SK-N-SH treated with all-trans-retinoic acid at 6 μM for 48 hours (cell line): ENCODE results near the gene ACSM3.
"Not testable (repeated sequence)": the region's sequence is repeated elsewhere in the genome, so short reads cannot be mapped to it uniquely, and the experiment has no call there.

ENCODE experiments used
- ATAC-seq: fragments of 200-7000 bp; cut with Tn5 transposase; 3 replicates; pipeline ENCODE4 v1.9.1; 2020; ENCODE audit warnings: mild to moderate bottlenecking, moderate library complexity
- ARNTL ChIP-seq: fragments of 450-650 bp; formaldehyde crosslinking; IDR thresholded peaks from 2 replicates; pipeline ENCODE4 v1.5.0; 2020; ENCODE audit warnings: low read depth, mild to moderate bottlenecking, moderate library complexity, borderline replicate concordance
- BACH2 ChIP-seq: fragments of 250-450 bp; sonication (Bioruptor Pico); IDR thresholded peaks from 2 replicates; pipeline ENCODE4 v1.9.0; 2021; ENCODE audit warnings: mild to moderate bottlenecking, borderline replicate concordance
- CREB5 ChIP-seq: fragments of 250-450 bp; sonication (Bioruptor Pico); IDR thresholded peaks from 2 replicates; pipeline ENCODE4 v1.5.1; 2020; ENCODE audit warnings: low read depth, mild to moderate bottlenecking, moderate library complexity
- CSRNP3 ChIP-seq: fragments of 250-450 bp; sonication (Bioruptor Pico); IDR thresholded peaks from 2 replicates; pipeline ENCODE4 v1.5.1; 2021; ENCODE audit warnings: mild to moderate bottlenecking, moderate library complexity
- ESRRG ChIP-seq: fragments of 250-450 bp; sonication (Bioruptor Pico); IDR thresholded peaks from 2 replicates; pipeline ENCODE4 v1.6.1; 2021; ENCODE audit warnings: mild to moderate bottlenecking
- GLIS3 ChIP-seq: fragments of 250-450 bp; sonication (Bioruptor Pico); IDR thresholded peaks from 2 replicates; pipeline ENCODE4 v1.5.0; 2020; ENCODE audit warnings: mild to moderate bottlenecking, moderate library complexity
- OSR1 ChIP-seq: fragments of 250-450 bp; sonication (Bioruptor Pico); IDR thresholded peaks from 2 replicates; pipeline ENCODE4 v1.8.0; 2022; ENCODE audit warnings: moderate library complexity, mild to moderate bottlenecking, inconsistent platforms
- PATZ1 ChIP-seq: fragments of 250-450 bp; sonication (Bioruptor Pico); IDR thresholded peaks from 2 replicates; pipeline ENCODE4 v1.8.0; 2020; ENCODE audit warnings: mild to moderate bottlenecking, moderate library complexity, borderline replicate concordance
- POU6F1 ChIP-seq: fragments of 250-450 bp; sonication (Bioruptor Pico); IDR thresholded peaks from 2 replicates; pipeline ENCODE4 v1.8.0; 2021; ENCODE audit warnings: low read depth, mild to moderate bottlenecking, moderate library complexity, borderline replicate concordance
- PPARA ChIP-seq: fragments of 250-450 bp; sonication (Bioruptor Pico); IDR thresholded peaks from 2 replicates; pipeline ENCODE4 v1.5.0; 2020; ENCODE audit warnings: mild to moderate bottlenecking, borderline replicate concordance
- RARB ChIP-seq: fragments of 250-450 bp; sonication (Bioruptor Pico); IDR thresholded peaks from 2 replicates; pipeline ENCODE4 v1.8.0; 2021; ENCODE audit warnings: mild to moderate bottlenecking, moderate library complexity
- SNAI2 ChIP-seq: fragments of 250-450 bp; sonication (Bioruptor Pico); IDR thresholded peaks from 2 replicates; pipeline ENCODE4 v1.5.0; 2020; ENCODE audit warnings: mild to moderate bottlenecking, moderate library complexity
- TCF4 ChIP-seq: fragments of 250-450 bp; sonication (Bioruptor Pico); IDR thresholded peaks from 2 replicates; pipeline ENCODE4 v1.8.0; 2021; ENCODE audit warnings: mild to moderate bottlenecking, moderate library complexity, borderline replicate concordance
- TOX ChIP-seq: fragments of 250-450 bp; sonication (Bioruptor Pico); IDR thresholded peaks from 2 replicates; pipeline ENCODE4 v1.8.0; 2021; ENCODE audit warnings: mild to moderate bottlenecking, moderate library complexity, borderline replicate concordance
- TSHZ2 ChIP-seq: fragments of 250-450 bp; sonication (Bioruptor Pico); IDR thresholded peaks from 2 replicates; pipeline ENCODE4 v1.5.0; 2020; ENCODE audit warnings: mild to moderate bottlenecking, moderate library complexity
- ZC3H10 ChIP-seq: fragments of 250-450 bp; sonication (Bioruptor Pico); IDR thresholded peaks from 2 replicates; pipeline ENCODE4 v1.5.1; 2021; ENCODE audit warnings: mild to moderate bottlenecking, moderate library complexity
- ZFP3 ChIP-seq: fragments of 250-450 bp; sonication (Bioruptor Pico); IDR thresholded peaks from 2 replicates; pipeline ENCODE4 v1.5.0; 2020; ENCODE audit warnings: mild to moderate bottlenecking, moderate library complexity
- ZFP30 ChIP-seq: fragments of 450-650 bp; formaldehyde crosslinking; IDR thresholded peaks from 2 replicates; pipeline ENCODE4 v1.5.0; 2022; ENCODE audit warnings: mild to moderate bottlenecking, moderate library complexity
- ZNF565 ChIP-seq: fragments of 450-650 bp; formaldehyde crosslinking; conservative IDR thresholded peaks from 2 replicates; pipeline ENCODE4 v1.5.0; 2020; ENCODE audit warnings: low read depth, mild to moderate bottlenecking, moderate library complexity
- ZNF70 ChIP-seq: fragments of 450-650 bp; formaldehyde crosslinking; IDR thresholded peaks from 2 replicates; pipeline ENCODE4 v1.5.0; 2020; ENCODE audit warnings: mild to moderate bottlenecking, moderate library complexity
- ZNF8 ChIP-seq: fragments of 450-650 bp; formaldehyde crosslinking; IDR thresholded peaks from 2 replicates; pipeline ENCODE4 v1.5.0; 2020; ENCODE audit warnings: mild to moderate bottlenecking, moderate library complexity

The ACSM3 gene

GRCh38 chr16:20755238-20755637, 8.6 kb upstream of the ACSM3 start:
- TF ChIP-seq ZFP30 (CRISPR knock-in tag) = no peak
- TF ChIP-seq ARNTL (CRISPR knock-in tag) = no peak
- TF ChIP-seq CSRNP3 = no peak
- TF ChIP-seq SNAI2 (CRISPR knock-in tag) = no peak
- no peak for TF ChIP-seq OSR1 (CRISPR knock-in tag)
- TF ChIP-seq RARB (CRISPR knock-in tag) = no peak
- no peak for TF ChIP-seq ESRRG (CRISPR knock-in tag)
- no peak for TF ChIP-seq TCF4 (CRISPR knock-in tag)
- no peak for TF ChIP-seq PPARA (CRISPR knock-in tag)
- no peak for TF ChIP-seq PATZ1
- no peak for TF ChIP-seq ZNF565 (CRISPR knock-in tag)
- no peak for TF ChIP-seq TSHZ2 (CRISPR knock-in tag)
- TF ChIP-seq ZFP3 (CRISPR knock-in tag) = no peak
- TF ChIP-seq ZC3H10 (CRISPR knock-in tag) = no peak
- no peak for TF ChIP-seq POU6F1 (CRISPR knock-in tag)
- TF ChIP-seq CREB5 (CRISPR knock-in tag) = no peak
- TF ChIP-seq TOX (CRISPR knock-in tag) = no peak
- TF ChIP-seq, all 23 proteins: peak for 0
- no peak for ATAC-seq

- TF ChIP-seq ZNF8 (CRISPR knock-in tag) = 0 out of 2 replicates have a peak, but pooled peaks have one; percentile 16
- not testable (repeated sequence) for ATAC-seq
Measured at GRCh38 chr16:20755799-20756198, 8.0 kb upstream of the ACSM3 start.

DNA sequence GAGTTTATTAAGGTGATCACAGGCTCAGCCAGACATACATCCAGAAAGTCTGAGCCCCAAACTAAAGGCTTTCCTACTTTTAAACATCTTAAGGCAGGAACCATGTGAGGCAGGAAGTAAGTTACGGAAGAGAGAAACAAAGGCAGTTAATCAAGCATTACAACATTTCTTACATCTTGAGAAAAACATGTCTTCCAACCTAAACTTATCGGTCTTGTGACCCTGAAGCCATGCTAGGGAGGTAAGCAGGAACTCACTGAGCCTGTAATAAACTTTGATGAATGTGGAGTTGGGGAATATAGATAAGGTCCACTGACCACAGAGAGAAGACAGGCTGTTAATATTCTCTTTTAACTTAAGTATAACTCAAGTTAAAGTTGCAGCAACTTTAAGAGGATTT, 3.5 kb upstream of the ACSM3 start:
- ATAC-seq = no peak
- no peak for TF ChIP-seq ZFP3 (CRISPR knock-in tag)
- TF ChIP-seq BACH2 = no peak
- no peak for TF ChIP-seq RARB (CRISPR knock-in tag)
- no peak for TF ChIP-seq ZNF70
- TF ChIP-seq GLIS3 (CRISPR knock-in tag) = no peak
- TF ChIP-seq ZNF8 (CRISPR knock-in tag) = no peak
- no peak for TF ChIP-seq PPARA (CRISPR knock-in tag)
- no peak for TF ChIP-seq ARNTL (CRISPR knock-in tag)
- no peak for TF ChIP-seq OSR1 (CRISPR knock-in tag)

DNA sequence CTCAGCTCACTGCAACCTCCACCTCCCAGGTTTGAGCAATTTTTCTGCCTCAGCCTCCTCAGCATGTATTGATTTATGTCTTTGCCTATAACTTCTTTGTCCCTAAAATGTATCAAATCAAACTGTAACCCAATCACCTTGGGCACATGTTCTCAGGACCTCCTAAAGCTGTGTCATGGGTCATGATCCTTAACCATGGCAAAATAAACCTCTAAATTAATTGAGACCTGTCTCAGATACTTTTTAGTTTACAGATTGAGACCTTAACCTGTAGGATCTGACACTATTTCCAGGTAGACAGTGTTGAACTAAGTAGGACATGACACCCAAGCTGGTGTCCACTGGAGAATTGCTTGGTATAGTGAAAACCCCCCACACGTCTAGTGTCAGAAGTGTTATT, 2.6 kb upstream of the ACSM3 start:
- TF ChIP-seq PATZ1 = no peak
- TF ChIP-seq RARB (CRISPR knock-in tag) = no peak
- TF ChIP-seq, all 23 proteins: peak for 0
- no peak for ATAC-seq
